ENCODE measurements around the gene SELENOP.
"Not testable (repeated sequence)": the region's sequence is repeated elsewhere in the genome, so short reads cannot be mapped to it uniquely, and the experiment has no call there.

SELENOP gene

GRCh38 chr5:42825422-42826148, 13.9 kb upstream of the SELENOP start:
- no peak for DNase-seq

GRCh38 chr5:42824347-42824976, 12.8 kb upstream of the SELENOP start:
- DNase-seq = no peak

GRCh38 chr5:42822548-42822947, 10.9 kb upstream of the SELENOP start:
- DNase-seq = no peak

GRCh38 chr5:42819745-42820144, 8.1 kb upstream of the SELENOP start:
- no peak for DNase-seq

- not testable (repeated sequence) for DNase-seq
These were observed 4.9 kb upstream of the SELENOP start for GRCh38 chr5:42816546-42816945.

GRCh38 chr5:42813533-42813932, 1.8 kb upstream of the SELENOP start:
- no peak for DNase-seq

- no peak for DNase-seq
These were observed 928 bp upstream of the SELENOP start for GRCh38 chr5:42812620-42813019.

GRCh38 chr5:42810834-42811590, 680 bp downstream of the SELENOP start:
- DNase-seq = no peak

GRCh38 chr5:42808888-42809611, 2.6 kb downstream of the SELENOP start:
- no peak for DNase-seq

- no peak for DNase-seq
These were observed 3.8 kb downstream of the SELENOP start for GRCh38 chr5:42807722-42808447.

- DNase-seq = no peak
These were observed 4.9 kb downstream of the SELENOP start for GRCh38 chr5:42806701-42807262.

GRCh38 chr5:42806004-42806700, 5.5 kb downstream of the SELENOP start:
- DNase-seq = no peak

GRCh38 chr5:42804717-42805339, 6.9 kb downstream of the SELENOP start:
- no peak for DNase-seq

GRCh38 chr5:42801516-42802166, 10.1 kb downstream of the SELENOP start:
- DNase-seq = no peak

GRCh38 chr5:42800748-42801330, 10.9 kb downstream of the SELENOP start:
- no peak for DNase-seq

GRCh38 chr5:42799668-42800114, 12.0 kb downstream of the SELENOP start:
- no peak for DNase-seq

GRCh38 chr5:42799241-42799608, 12.5 kb downstream of the SELENOP start:
- DNase-seq = no peak

- DNase-seq = no peak
These were observed 13.1 kb downstream of the SELENOP start for GRCh38 chr5:42798284-42799240.

GRCh38 chr5:42791151-42791550, 20.5 kb downstream of the SELENOP start:
- no peak for DNase-seq
